Uterus (tissue), 4 donors: ENCODE measurements around the gene HSCB. TPM values are rescaled to one million over a fixed set of nuclear protein-coding genes. Genes with fewer than 3 reads are reported as not detected.
"Not testable (repeated sequence)": the region's sequence is repeated elsewhere in the genome, so short reads cannot be mapped to it uniquely, and the experiment has no call there.

Experiments used
- DNase-seq, 2 donors: peaks; one replicate each; pipeline ENCODE4 v3.0.0-alpha.2; 2019 to 2020
- H3K27ac ChIP-seq, 2 donors: fragments of 200-600 bp; sonication (generic); 1 replicate in 1 of 2; 2 replicates in 1 of 2; pipeline ENCODE4 v1.5.1; 2016 to 2018
- H3K27me3 ChIP-seq, 2 donors: fragments of 200-600 bp; sonication (generic); one replicate each; pipeline ENCODE4 v1.5.1; 2018 to 2019; ENCODE audit warnings: control low read depth in 1 of 2
- H3K36me3 ChIP-seq, 2 donors: fragments of 200-600 bp; sonication (generic); one replicate each; pipeline ENCODE4 v1.5.1; 2019; ENCODE audit warnings: control low read depth in 1 of 2
- H3K4me1 ChIP-seq, 2 donors: fragments of 200-600 bp; sonication (generic); one replicate each; pipeline ENCODE4 v1.5.1; 2018 to 2019; ENCODE audit warnings: control low read depth in 1 of 2
- H3K4me3 ChIP-seq, 2 donors: fragments of 200-600 bp; sonication (generic); 1 replicate in 1 of 2; 2 replicates in 1 of 2; pipeline ENCODE4 v1.5.1; 2018 to 2019; ENCODE audit warnings: mild to moderate bottlenecking in 1 of 2
- H3K9me3 ChIP-seq, 2 donors: fragments of 200-600 bp; sonication (generic); one replicate each; pipeline ENCODE4 v1.5.1; 2019; ENCODE audit warnings: control low read depth in 1 of 2
- CTCF ChIP-seq, 4 experiments: fragments of 200-600 bp in 2 of 4; fragments of 450-650 bp in 2 of 4; sonication (generic) in 2 of 4; IDR thresholded peaks; one replicate each; pipeline ENCODE4 v1.5.1; 2016 to 2019; ENCODE audit warnings: antibody characterized with exemption in 4 of 4, mild to moderate bottlenecking in 2 of 4, moderate library complexity in 1 of 4
- POLR2A ChIP-seq, 2 donors: fragments of 450-650 bp; IDR thresholded peaks; one replicate each; pipeline ENCODE4 v1.6.1; 2016; ENCODE audit warnings: antibody characterized with exemption in 2 of 2, mild to moderate bottlenecking in 1 of 2, moderate library complexity in 1 of 2
- intact Hi-C: fragments of 100-400 bp; cut with DNase I; formaldehyde crosslinking; loops from one replicate; pipeline ENCODE4 v1.15.1; 2023; ENCODE audit warnings: low total_unique reads
- total RNA-seq, 4 donors: library from RNA; depleted of rRNA in 3 of 4; stranded (reverse); fragments of >200 nt in 3 of 4; gene quantifications; one replicate each; pipeline versions ENCODE4 v1.1.0 to v1.2.4, GENCODE V29; 2014 to 2023
- donor health status: DM: yes; HTN: yes; CAD: no.

HSCB gene
- total RNA-seq, 4 donors from 2014 or later, result 13.6 to 52.4 (median 15.9) TPM

- TF ChIP-seq POLR2A (IDR thresholded peaks at IDR 0.05), result no peak
- TF ChIP-seq CTCF (IDR thresholded peaks at IDR 0.05), result no peak
- intact Hi-C loops, result no loop called here
- no peak for DNase-seq
- Histone ChIP-seq H3K4me3 (peak overlapping the region; percentile 81 to 84), H3K4me1 (peaks cover 0 to 4% of the 10 kb centered on the region in 2 donors), H3K36me3 (no peaks in the 10 kb centered on the region), H3K9me3 (no peaks in the 10 kb centered on the region), H3K27ac (peak overlapping the region in 1 of 2 donors; percentile 95), H3K27me3 (no peaks in the 10 kb centered on the region)
Measured at GRCh38 chr22:28741200-28741784, 547 bp upstream of the HSCB start.

- TF ChIP-seq POLR2A (IDR thresholded peaks at IDR 0.05) (no peak), CTCF (IDR thresholded peaks at IDR 0.05) (no peak)
- intact Hi-C loops, result no loop called here
- Histone ChIP-seq H3K4me1 (peaks cover 0 to 4% of the 10 kb centered on the region in 2 donors), H3K27ac (peak overlapping the region; percentile 95 to 99), H3K36me3 (no peaks in the 10 kb centered on the region), H3K9me3 (no peaks in the 10 kb centered on the region), H3K27me3 (no peaks in the 10 kb centered on the region), H3K4me3 (peak overlapping the region; percentile 81 to 84)
- no peak for DNase-seq
Measured at GRCh38 chr22:28742562-28742962, 723 bp downstream of the HSCB start.

GRCh38 chr22:28743852-28744251 is 2.0 kb downstream of the HSCB start:
- no peak for DNase-seq
- Histone ChIP-seq H3K36me3 (no peaks in the 10 kb centered on the region), H3K4me1 (peaks cover 0 to 4% of the 10 kb centered on the region in 2 donors), H3K27ac (no peak overlapping the region), H3K4me3 (no peak overlapping the region), H3K27me3 (no peaks in the 10 kb centered on the region), H3K9me3 (no peaks in the 10 kb centered on the region)
- intact Hi-C loops, result no loop called here
- no peak for TF ChIP-seq POLR2A (IDR thresholded peaks at IDR 0.05)
- no peak for TF ChIP-seq CTCF (IDR thresholded peaks at IDR 0.05)

- intact Hi-C loops, result no loop called here
- DNase-seq, result no peak
- Histone ChIP-seq H3K9me3 (no peaks in the 10 kb centered on the region), H3K36me3 (no peaks in the 10 kb centered on the region), H3K4me3 (no peak overlapping the region), H3K4me1 (no peaks in the 10 kb centered on the region), H3K27ac (no peak overlapping the region), H3K27me3 (no peaks in the 10 kb centered on the region)
- no peak for TF ChIP-seq CTCF (IDR thresholded peaks at IDR 0.05)
- no peak for TF ChIP-seq POLR2A (IDR thresholded peaks at IDR 0.05)
Measured at GRCh38 chr22:28750471-28750881, 8.6 kb downstream of the HSCB start.

GRCh38 chr22:28754512-28754911 is 12.7 kb downstream of the HSCB start:
- H3K36me3 ChIP-seq, H3K9me3 ChIP-seq, intact Hi-C loops, H3K27ac ChIP-seq, H3K27me3 ChIP-seq, H3K4me1 ChIP-seq, DNase-seq, H3K4me3 ChIP-seq: not testable (repeated sequence)
